Motor neuron (in vitro differentiated cells): ENCODE results near the gene NUDT3. TPM values are rescaled to one million over a fixed set of nuclear protein-coding genes. Genes with fewer than 3 reads are reported as not detected.
A peak's percentile ranks its signal among the peaks of the same experiment; 100 is the strongest.
"Not testable (repeated sequence)": the region's sequence is repeated elsewhere in the genome, so short reads cannot be mapped to it uniquely, and the experiment has no call there.

ENCODE experiments used
- ATAC-seq, 8 experiments: fragments of 200-7000 bp; cut with Tn5 transposase; replicated peaks in 6 of 8; 2 replicates each; pipeline ENCODE4 v1.8.0; 2021; ENCODE audit warnings: mild to moderate bottlenecking in 8 of 8, moderate library complexity in 8 of 8
- H3K27ac ChIP-seq, 2 donors: fragments of 250-450 bp; sonication (Bioruptor Pico); 2 replicates each; pipeline ENCODE4 v1.9.0; 2021; ENCODE audit warnings: antibody characterized with exemption in 2 of 2, mild to moderate bottlenecking in 2 of 2, moderate library complexity in 1 of 2
- H3K4me1 ChIP-seq, 2 donors: fragments of 250-450 bp; sonication (Bioruptor Pico); replicated peaks in 1 of 2; 2 replicates each; pipeline ENCODE4 v1.6.1; 2021; ENCODE audit warnings: antibody characterized with exemption in 2 of 2, mild to moderate bottlenecking in 2 of 2, moderate library complexity in 1 of 2
- H3K4me3 ChIP-seq, 5 donors: fragments of 250-450 bp; sonication (Bioruptor Pico); 2 replicates each; pipeline ENCODE4 v1.9.0; 2021; ENCODE audit warnings: antibody characterized with exemption in 5 of 5, mild to moderate bottlenecking in 5 of 5, moderate library complexity in 4 of 5
- WGBS, 10 experiments: fragments of 450-650 bp; shearing (Covaris generic); methylation state at CpG; one replicate each; pipeline ENCODE4 v1.0.0; 2022; 5-methylcytosine and 5-hydroxymethylcytosine counted together
- in situ Hi-C, 9 experiments: fragments of 400-800 bp; cut with MboI; loops; one replicate each; pipeline ENCODE4 v1.15.0; 2021; ENCODE audit warnings: low sequenced_read_pairs in 9 of 9, low pct_unique_long_range_greater_than_20kb in 2 of 9; ENCODE audit not compliant: unreplicated experiment in 9 of 9
- total RNA-seq, 8 experiments: library from RNA; unstranded; fragments of 300-600 nt; gene quantifications; 2 replicates each; pipeline versions ENCODE4 v1.2.3 to v1.2.4, GENCODE V29; 2022

NUDT3 gene
- total RNA-seq, 8 experiments from 2014 or later = 11.1 to 58.5 (median 36.2) TPM

DNA sequence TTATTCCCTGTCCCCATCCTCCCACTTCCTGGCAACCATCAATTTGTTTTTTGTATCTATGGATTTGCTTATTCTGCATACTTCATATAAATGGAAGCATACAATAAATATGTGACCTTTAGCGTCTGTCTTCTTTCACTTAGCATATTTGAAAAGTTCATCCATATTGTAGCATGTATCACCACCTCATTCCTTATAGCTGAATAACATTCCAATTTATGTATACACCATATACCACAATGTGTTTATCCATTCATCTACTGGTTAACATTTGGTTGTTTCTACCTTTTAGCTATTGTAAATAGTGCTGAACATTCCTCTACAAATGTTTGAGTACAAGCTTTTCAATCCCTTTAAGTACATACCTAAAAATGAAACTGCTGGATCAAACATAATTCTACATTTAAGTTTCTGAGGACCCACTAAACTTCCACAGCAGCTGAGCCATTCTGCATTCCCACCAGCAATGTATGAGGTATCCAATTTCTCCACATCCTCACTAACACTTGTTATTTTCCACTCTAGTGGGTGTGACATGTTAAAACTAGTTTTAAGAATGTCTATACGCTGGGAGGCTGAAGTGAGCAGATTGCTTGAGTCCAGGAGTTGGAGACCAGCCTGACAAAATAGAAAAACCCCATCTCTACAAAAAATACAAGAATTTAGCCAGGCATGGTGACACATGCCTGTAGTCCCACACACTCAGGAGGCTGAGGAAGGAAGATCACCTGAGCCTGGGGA, 32.9 kb downstream of the NUDT3 start:
- peak in 3 of 8 experiments; percentile 75 to 84 (median 81) for ATAC-seq
- Histone ChIP-seq H3K4me1 (peaks cover 0 to 5% of the 10 kb centered on the region in 2 donors), H3K4me3 (no peak overlapping the region), H3K27ac (no peak overlapping the region)
- in situ Hi-C loops = no loop called here
- WGBS, 10 experiments = 0 to 100% (median 95%) methylated on average over 1 to 2 of the region's 2 CpGs; no CpG with 5 or more reads in 1 of the 10 experiments

DNA sequence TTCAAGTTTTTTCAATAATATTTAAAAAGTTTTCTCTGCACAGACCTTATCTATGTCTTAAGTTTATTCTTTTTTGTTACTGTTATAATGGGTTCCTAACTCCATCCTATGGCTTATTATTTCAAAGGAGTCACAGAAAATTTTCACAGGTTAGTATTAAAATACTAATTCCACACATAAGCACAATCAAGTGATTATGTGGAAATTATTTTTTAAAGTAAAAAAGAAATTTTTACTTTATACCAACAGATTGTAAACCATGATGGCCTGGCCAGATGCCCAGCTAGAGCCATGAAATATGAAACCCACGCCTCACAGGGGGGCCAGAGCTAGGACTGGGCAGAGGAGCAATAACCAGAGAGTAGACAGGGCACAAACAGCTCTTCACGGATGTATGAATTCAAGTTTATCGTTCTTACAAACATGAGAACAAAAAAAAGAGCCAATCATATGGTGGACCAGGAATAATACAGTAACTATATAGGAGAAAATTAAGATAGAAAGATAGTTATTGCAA, 34.0 kb downstream of the NUDT3 start:
- Histone ChIP-seq H3K4me1 (peaks cover 0 to 5% of the 10 kb centered on the region in 2 donors), H3K4me3 (no peak overlapping the region), H3K27ac (no peak overlapping the region)
- in situ Hi-C loops = no loop called here
- WGBS, 10 experiments = 26 to 100% (median 93%) methylated on average over 1 to 3 of the region's 3 CpGs
- ATAC-seq = peak in 1 of 8 experiments; percentile 31

DNA sequence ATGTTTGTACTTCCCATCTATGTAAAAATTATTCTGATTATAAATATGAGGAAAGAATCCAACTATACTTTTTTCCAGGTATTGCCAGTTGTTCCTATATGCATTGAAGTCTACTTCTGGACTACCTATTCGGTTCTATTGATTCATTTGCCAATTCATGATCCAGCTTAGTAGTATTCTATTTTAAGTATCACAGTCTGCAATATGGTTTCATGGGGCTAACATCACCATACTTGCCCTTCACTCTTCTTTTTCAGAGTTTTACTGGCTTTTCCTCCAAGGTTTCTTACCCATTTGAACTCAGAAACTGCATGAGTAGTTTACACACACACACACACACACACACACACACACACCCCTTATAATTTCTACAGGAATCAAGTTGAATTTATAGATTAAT, 34.5 kb downstream of the NUDT3 start:
- no peak overlapping the region for H3K4me3 ChIP-seq
- no peak overlapping the region for H3K27ac ChIP-seq
- no peak for ATAC-seq
- in situ Hi-C loops = no loop called here
- WGBS, 10 experiments = 33 to 100% (median 85%) methylated on average over 1 of the region's 1 CpG
- peaks cover 0 to 5% of the 10 kb centered on the region in 2 donors for H3K4me1 ChIP-seq

DNA sequence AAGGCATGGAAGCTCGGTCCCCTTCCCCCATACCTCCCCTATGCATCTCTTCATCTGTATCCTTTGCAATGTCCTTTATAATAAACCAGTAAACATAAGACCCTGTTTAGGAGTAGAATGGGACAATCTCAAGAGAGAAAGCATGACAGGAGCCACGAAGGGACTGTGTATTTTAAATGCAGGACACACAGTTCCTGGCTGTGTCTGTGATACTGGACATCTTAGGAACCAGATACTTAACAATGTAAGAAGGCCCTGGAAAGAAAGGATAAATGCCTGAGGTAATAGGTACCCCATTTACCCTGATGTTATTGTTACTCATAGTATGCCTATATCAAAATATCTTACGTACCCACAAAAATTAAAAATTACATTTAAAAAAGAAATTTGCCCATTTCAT, 36.6 kb downstream of the NUDT3 start:
- Histone ChIP-seq H3K4me1 (no peaks in the 10 kb centered on the region), H3K27ac (no peak overlapping the region), H3K4me3 (no peak overlapping the region)
- 57 to 100% (median 82%) methylated on average over 1 to 3 of the region's 3 CpGs; no CpG with 5 or more reads in 1 of the 10 experiments for WGBS, 10 experiments
- in situ Hi-C loops = no loop called here
- ATAC-seq = no peak

DNA sequence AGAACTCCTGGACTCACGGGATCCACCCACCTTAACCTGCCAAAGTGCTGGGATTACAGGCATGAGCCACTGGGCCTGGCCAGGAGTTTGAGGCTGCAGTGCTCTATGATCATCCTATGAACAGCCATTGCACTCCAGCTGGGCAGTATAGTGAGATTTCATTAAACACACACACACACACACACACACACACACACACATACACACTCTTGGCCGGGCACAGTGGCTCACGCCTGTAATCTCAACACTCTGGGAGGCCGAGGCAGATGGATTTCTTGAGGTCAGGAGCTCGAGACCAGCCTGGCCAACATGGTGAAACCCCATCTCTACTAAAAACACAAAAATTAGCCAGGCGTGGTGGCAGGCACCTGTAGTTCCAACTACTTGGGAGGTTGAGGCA, 38.2 kb downstream of the NUDT3 start:
- H3K27ac ChIP-seq, in situ Hi-C loops, ATAC-seq, H3K4me1 ChIP-seq, H3K4me3 ChIP-seq: not testable (repeated sequence)
- 80 to 100% (median 85%) methylated on average over 1 to 2 of the region's 6 CpGs; no CpG with 5 or more reads in 6 of the 10 experiments for WGBS, 10 experiments

DNA sequence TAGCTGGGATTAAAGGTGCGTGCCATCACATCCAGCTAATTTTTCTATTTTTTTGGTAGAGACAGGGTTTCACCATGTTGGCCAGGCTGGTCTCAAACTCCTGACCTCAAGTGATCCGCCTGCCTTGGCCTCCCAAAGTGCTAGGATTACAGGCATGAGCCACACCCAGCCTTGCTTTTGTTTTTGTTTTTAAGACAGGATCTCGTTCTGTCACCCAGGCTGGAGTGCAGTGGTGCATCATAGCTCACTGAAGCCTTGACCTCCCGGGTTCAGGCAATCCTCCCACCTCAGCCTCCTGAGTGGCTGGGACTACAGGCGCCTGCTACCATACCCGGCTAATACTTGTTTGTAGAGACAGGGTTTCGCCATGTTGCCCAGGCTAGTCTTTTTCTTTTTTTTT, 38.9 kb downstream of the NUDT3 start:
- WGBS, 10 experiments = 0 to 100% (median 100%) methylated on average over 1 to 6 of the region's 7 CpGs; no CpG with 5 or more reads in 2 of the 10 experiments
- ATAC-seq, in situ Hi-C loops, H3K27ac ChIP-seq, H3K4me1 ChIP-seq, H3K4me3 ChIP-seq: not testable (repeated sequence)

DNA sequence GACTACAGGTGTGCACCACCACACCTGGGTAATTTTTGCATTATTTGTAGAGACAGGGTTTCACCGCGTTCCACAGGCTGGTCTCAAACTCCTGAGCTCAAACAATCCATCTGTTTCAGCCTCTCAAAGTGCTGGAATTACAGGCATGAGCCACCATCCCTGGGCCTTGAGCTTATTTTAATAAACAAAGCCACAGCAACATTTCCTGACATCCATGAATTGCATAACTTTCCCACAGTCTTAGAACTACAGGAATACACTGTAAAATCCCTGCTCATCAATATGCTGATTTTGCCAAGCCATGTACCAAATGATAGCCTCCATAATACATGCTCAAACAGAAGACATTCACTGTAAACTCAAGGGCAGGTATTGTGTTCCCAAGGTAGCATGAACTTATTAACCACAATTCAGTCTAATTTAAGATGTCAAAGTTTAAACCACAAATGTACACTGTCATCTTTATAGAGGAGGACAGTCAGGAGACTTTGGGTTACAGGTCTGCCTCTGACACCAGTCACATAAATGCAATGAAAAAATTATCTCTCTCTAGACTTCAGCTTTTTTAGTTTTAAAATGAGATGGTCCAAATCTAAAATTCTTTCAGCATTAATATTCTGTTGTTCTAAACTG, 40.0 kb downstream of the NUDT3 start:
- in situ Hi-C loops = no loop called here
- peak in 3 of 8 experiments; percentile 72 to 92 (median 91) for ATAC-seq
- Histone ChIP-seq H3K4me3 (no peak overlapping the region), H3K27ac (no peak overlapping the region), H3K4me1 (no peaks in the 10 kb centered on the region)
- 90 to 100% (median 94%) methylated on average over 2 of the region's 2 CpGs; no CpG with 5 or more reads in 3 of the 10 experiments for WGBS, 10 experiments

DNA sequence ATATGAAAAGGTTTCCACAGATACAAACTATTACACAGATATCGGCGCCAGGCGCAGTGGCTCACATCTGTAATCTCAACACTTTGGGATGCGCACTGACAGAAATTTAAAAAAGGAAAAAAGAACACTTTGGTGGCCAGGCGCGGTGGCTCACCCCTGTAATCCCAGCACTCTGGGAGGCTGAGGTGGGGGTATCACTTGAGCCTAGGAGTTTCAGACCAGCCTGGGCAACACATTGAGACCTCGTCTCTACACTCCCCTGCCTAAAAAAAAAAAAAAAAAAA, 41.6 kb downstream of the NUDT3 start:
- in situ Hi-C loops = no loop called here
- 71 to 100% (median 95%) methylated on average over 1 to 7 of the region's 7 CpGs; no CpG with 5 or more reads in 2 of the 10 experiments for WGBS, 10 experiments
- ATAC-seq = no peak
- Histone ChIP-seq H3K4me3 (no peak overlapping the region), H3K4me1 (no peaks in the 10 kb centered on the region), H3K27ac (no peak overlapping the region)

DNA sequence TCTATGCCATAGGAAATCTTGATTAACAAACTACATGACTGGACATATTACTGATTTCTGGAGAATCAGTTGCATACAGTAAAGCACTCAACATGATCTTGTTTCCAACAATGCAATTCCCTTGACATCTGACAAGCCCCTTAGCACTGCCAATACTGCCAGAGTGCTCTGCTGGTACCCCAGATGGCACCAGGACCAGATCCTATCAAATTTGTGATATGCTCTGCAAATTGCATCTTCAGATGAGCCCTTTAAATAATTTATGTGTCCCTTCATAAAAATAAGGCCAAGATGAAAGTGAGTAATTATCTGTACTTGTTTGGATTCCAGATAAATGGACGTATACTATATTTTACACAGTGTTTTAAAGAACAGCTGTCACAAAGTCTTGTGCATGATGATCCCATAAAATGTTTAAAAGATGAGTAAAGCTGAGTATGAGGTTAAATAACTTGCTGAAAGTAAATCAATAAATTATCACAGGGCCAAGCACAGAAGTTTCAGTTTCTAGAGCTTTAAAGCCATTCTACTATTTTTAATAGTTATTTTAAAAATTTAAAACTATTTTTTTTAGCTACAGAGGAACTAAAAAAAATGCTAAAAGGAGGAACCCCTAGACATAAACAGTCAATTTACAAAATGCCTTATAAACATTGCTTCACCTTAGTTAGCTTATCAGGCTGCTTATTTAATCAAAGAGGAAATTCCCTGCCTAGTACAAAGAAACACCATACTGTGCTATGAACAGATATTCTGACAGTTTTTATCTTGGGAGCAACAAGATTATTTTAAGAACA, 42.1 kb downstream of the NUDT3 start:
- Histone ChIP-seq H3K27ac (no peak overlapping the region), H3K4me1 (no peaks in the 10 kb centered on the region), H3K4me3 (no peak overlapping the region)
- whole genome bisulfite sequencing, 10 experiments = 40 to 100% (median 89%) methylated on average over 1 of the region's 1 CpG; no CpG with 5 or more reads in 3 of the 10 experiments
- in situ Hi-C loops = no loop called here
- no peak for ATAC-seq

DNA sequence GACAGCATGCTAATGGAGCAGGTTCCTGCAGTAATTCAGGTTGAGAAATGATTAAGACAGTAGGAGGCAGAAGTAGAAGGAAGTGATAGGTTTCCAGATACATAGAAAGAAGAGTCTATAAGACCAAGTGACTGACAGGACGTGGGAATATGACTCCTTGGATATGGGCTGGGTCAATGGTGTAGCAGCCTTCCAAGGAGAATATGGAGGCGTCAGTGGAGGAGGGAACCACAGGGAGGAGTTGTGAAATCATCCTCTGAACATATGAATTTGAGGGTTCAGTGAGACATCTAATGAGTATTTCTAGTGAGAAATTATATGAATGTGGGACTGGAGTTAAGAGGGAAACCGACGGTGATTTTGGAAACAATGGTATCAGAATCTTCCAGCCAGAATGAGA, 43.3 kb downstream of the NUDT3 start:
- no peak for ATAC-seq
- H3K27ac ChIP-seq = no peak overlapping the region
- H3K4me3 ChIP-seq = no peak overlapping the region
- WGBS, 10 experiments = 94 to 100% (median 100%) methylated on average over 1 to 4 of the region's 4 CpGs; no CpG with 5 or more reads in 1 of the 10 experiments
- in situ Hi-C loops = no loop called here
- no peaks in the 10 kb centered on the region for H3K4me1 ChIP-seq

DNA sequence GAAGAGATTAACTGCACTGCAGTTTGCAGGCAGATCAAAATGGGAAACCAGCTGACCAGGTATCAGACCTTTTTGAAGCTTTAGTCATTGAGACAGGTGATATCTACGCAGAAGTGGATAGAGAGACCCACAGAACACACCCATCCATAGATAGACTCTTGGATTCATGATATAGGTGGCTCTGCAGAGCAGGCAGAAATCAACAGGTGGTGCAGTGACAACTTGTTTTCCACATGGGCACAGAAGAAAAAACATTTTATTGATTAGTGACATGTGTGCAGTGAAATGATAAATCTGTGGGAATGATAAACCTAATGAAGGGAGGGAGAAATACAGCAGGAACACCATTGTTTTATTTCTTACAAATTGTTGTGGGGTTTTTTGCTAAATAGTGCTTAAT, 45.2 kb downstream of the NUDT3 start:
- Histone ChIP-seq H3K4me1 (no peaks in the 10 kb centered on the region), H3K4me3 (no peak overlapping the region), H3K27ac (no peak overlapping the region)
- WGBS, 10 experiments = 100% methylated on average over 1 of the region's 1 CpG; no CpG with 5 or more reads in 5 of the 10 experiments
- in situ Hi-C loops = no loop called here
- no peak for ATAC-seq

DNA sequence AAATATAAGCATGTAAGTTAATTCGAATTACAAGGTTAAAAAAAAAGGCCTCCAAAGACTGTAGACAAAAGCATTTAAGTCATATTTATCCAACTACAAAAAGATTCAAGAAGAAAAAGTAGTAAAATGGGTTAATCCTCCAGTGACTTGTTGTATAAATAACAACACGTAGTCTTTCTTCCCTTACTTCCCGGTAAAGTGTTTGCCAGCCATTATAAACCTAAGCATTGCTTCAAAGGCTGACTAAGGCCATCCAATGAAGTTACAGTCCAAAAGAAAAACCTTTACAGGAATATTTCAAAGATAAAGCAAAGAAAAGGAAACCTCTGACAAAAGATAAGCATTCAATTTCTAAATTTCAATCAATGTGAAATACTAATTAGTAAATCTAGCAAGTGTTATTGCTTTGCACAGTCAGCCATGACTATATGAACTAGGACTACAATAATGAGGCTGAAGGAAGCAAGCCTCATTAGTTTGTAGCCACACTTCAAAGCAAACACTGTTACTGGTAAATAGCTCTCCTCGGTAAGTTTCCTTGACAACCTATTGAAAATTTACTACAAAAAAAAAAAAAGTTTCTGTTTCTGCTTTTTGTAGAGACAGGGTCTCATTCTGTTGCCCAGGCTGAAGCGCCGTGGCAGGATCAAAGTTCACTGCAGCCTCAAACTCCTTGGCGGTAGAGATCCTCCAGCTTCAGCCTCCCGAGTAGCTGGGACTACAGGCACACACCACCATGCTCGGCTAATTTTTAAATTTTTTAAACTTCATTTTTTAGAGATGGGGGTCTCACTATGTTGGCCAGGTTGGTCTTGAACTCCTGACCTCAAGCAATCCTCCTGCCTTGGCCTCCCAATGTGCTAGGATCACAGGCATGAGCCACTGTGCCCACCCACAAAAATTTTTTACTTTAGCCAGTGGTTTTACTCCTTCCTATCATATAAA, 46.0 kb downstream of the NUDT3 start:
- Histone ChIP-seq H3K4me3 (no peak overlapping the region), H3K4me1 (no peaks in the 10 kb centered on the region), H3K27ac (no peak overlapping the region)
- WGBS, 10 experiments = 33 to 89% (median 69%) methylated on average over 3 to 8 of the region's 9 CpGs
- in situ Hi-C loops = no loop called here
- peak in 1 of 8 experiments; percentile 65 for ATAC-seq
